Measurements from ENCODE around the gene RFX8.

GRCh38 chr2:101502095-101502494 lies 27.2 kb upstream of the RFX8 start:
- no peak for TF ChIP-seq CTCF (IDR thresholded peaks at IDR 0.05; ENCODE audit: low read length)
- no peak for TF ChIP-seq EZH2 (optimal IDR thresholded peaks at IDR 0.05; ENCODE audit: low read depth, low read length)

Measured in MM.1S (cell line).